GM23248 (cell line): Measurements from ENCODE around the gene UBASH3B. TPM values are rescaled to one million over a fixed set of nuclear protein-coding genes. Genes with fewer than 3 reads are reported as not detected.
"Not testable (repeated sequence)": the region's sequence is repeated elsewhere in the genome, so short reads cannot be mapped to it uniquely, and the experiment has no call there.

Experiments used
- DNase-seq: peaks from one replicate; pipeline ENCODE4 v3.0.0-alpha.2; 2015
- H2AFZ ChIP-seq: fragments of 200-600 bp; sonication (generic); 2 replicates; pipeline ENCODE4 v1.6.1; 2016; ENCODE audit warnings: antibody characterized with exemption
- H3F3A ChIP-seq: fragments of 200-600 bp; sonication (generic); 2 replicates; pipeline ENCODE4 v1.6.1; 2016; ENCODE audit warnings: mild to moderate bottlenecking, antibody characterized with exemption, mixed run types; ENCODE audit not compliant: insufficient read depth
- H3K27ac ChIP-seq: fragments of 200-600 bp; sonication (generic); 2 replicates; pipeline ENCODE4 v1.5.1; 2016; ENCODE audit warnings: mild to moderate bottlenecking
- H3K27me3 ChIP-seq: fragments of 200-600 bp; sonication (generic); replicated peaks from 2 replicates; pipeline ENCODE4 v1.6.1; 2016; ENCODE audit warnings: mild to moderate bottlenecking; ENCODE audit not compliant: insufficient read depth
- H3K36me3 ChIP-seq: fragments of 200-600 bp; sonication (generic); 2 replicates; pipeline ENCODE4 v1.6.1; 2016; ENCODE audit warnings: low read depth, mild to moderate bottlenecking
- H3K4me1 ChIP-seq: fragments of 200-600 bp; sonication (generic); 2 replicates; pipeline ENCODE4 v1.6.1; 2016; ENCODE audit warnings: mild to moderate bottlenecking; ENCODE audit not compliant: insufficient read depth
- H3K4me2 ChIP-seq: fragments of 200-600 bp; sonication (generic); one replicate; pipeline ENCODE4 v1.6.1; 2016; ENCODE audit warnings: mild to moderate bottlenecking; ENCODE audit not compliant: unreplicated experiment
- H3K4me3 ChIP-seq: fragments of 200-600 bp; sonication (generic); 2 replicates; pipeline ENCODE4 v1.5.1; 2016; ENCODE audit warnings: mild to moderate bottlenecking
- H3K79me2 ChIP-seq: fragments of 200-600 bp; sonication (generic); 2 replicates; pipeline ENCODE4 v1.6.1; 2016; ENCODE audit warnings: mild to moderate bottlenecking; ENCODE audit not compliant: insufficient read depth
- H3K9ac ChIP-seq: fragments of 200-600 bp; sonication (generic); 2 replicates; pipeline ENCODE4 v1.6.1; 2016; ENCODE audit warnings: mild to moderate bottlenecking
- H3K9me2 ChIP-seq: fragments of 200-600 bp; sonication (generic); 2 replicates; pipeline ENCODE4 v1.6.1; 2016; ENCODE audit warnings: mixed run types, mild to moderate bottlenecking, moderate library complexity; ENCODE audit not compliant: insufficient read depth
- H3K9me3 ChIP-seq: fragments of 200-600 bp; sonication (generic); one replicate; pipeline ENCODE4 v1.6.1; 2017; ENCODE audit warnings: low read depth
- H4K20me1 ChIP-seq: fragments of 200-600 bp; sonication (generic); 2 replicates; pipeline ENCODE4 v1.6.0; 2016; ENCODE audit not compliant: insufficient read depth
- EZH2 ChIP-seq: fragments of 200-600 bp; sonication (generic); IDR thresholded peaks from 2 replicates; pipeline ENCODE4 v1.6.1; 2018; ENCODE audit warnings: antibody characterized with exemption, mild to moderate bottlenecking; ENCODE audit not compliant: insufficient read depth, poor library complexity, severe bottlenecking
- EZH2phosphoT487 ChIP-seq: fragments of 200-600 bp; sonication (generic); IDR thresholded peaks from 2 replicates; pipeline ENCODE4 v1.6.1; 2018; ENCODE audit warnings: antibody characterized with exemption, moderate library complexity, mild to moderate bottlenecking, low read depth; ENCODE audit not compliant: insufficient read depth
- WGBS, 2 experiments: methylation state at CpG; one replicate each; pipeline ENCODE4 v1.1.6; 2015 to 2017; ENCODE audit warnings: low lambda C conversion rate in 2 of 2, low coverage in 1 of 2; ENCODE audit errors: missing lambda C conversion rate in 2 of 2; 5-methylcytosine and 5-hydroxymethylcytosine counted together
- in situ Hi-C: fragments of 300-500 bp; cut with MboI; formaldehyde crosslinking; loops from 2 replicates; pipeline ENCODE4 v1.15.0; 2020
- polyA plus RNA-seq: library from polyadenylated mRNA; unstranded; fragments of >200 nt; fragmentation: Nextera tagmentation; extraction: Ambion mirVana; gene quantifications from 2 replicates; pipeline ENCODE4 v1.2.1, GENCODE V29; 2016
- total RNA-seq: library from RNA; depleted of rRNA; stranded (reverse); fragments of >200 nt; shearing (Covaris generic); gene quantifications from 2 replicates; pipeline ENCODE4 v1.2.3, GENCODE V29; 2014

UBASH3B gene
- total and polyA plus RNA-seq, 2 experiments from 2014 or later, result 15.5 to 19.7 TPM

- in situ Hi-C loops, result loop anchor here (5.0 kb wide), 1 partner anchor 222 kb away; no protein-coding TSS in a partner anchor
These were observed 198.5 kb downstream of the UBASH3B start for GRCh38 chr11:122853971-122854446.

GRCh38 chr11:122861631-122862030, 206.1 kb downstream of the UBASH3B start:
- no peaks in the 10 kb centered on the region for H3K9me3 ChIP-seq
- no peaks in the 10 kb centered on the region for H3K9me2 ChIP-seq
- in situ Hi-C loops, result no loop called here
- WGBS, 2 experiments, result 68 to 76% methylated on average over 3 of the region's 3 CpGs
- peaks cover 11% of the 10 kb centered on the region for H3F3A ChIP-seq
- H3K4me1 ChIP-seq, result peaks cover 11% of the 10 kb centered on the region
- no peaks in the 10 kb centered on the region for H3K36me3 ChIP-seq
- no peaks in the 10 kb centered on the region for H4K20me1 ChIP-seq
- no peak overlapping the region for H3K9ac ChIP-seq
- DNase-seq, result no peak
- no peak overlapping the region for H3K27ac ChIP-seq
- no peaks in the 10 kb centered on the region for H3K79me2 ChIP-seq
- H3K4me3 ChIP-seq, result no peak overlapping the region
- no peak overlapping the region for H2AFZ ChIP-seq
- H3K27me3 ChIP-seq, result no peaks in the 10 kb centered on the region
- H3K4me2 ChIP-seq, result no peak overlapping the region
- TF ChIP-seq EZH2phosphoT487 (no peak), EZH2 (no peak)

More at GRCh38 chr11:122853971-122854446, 198.5 kb downstream of the UBASH3B start:
- peaks cover 25% of the 10 kb centered on the region for H3F3A ChIP-seq
- TF ChIP-seq EZH2phosphoT487 (no peak), EZH2 (no peak)
- no peaks in the 10 kb centered on the region for H3K27me3 ChIP-seq
- peak overlapping the region; percentile 56 for H2AFZ ChIP-seq
- no peaks in the 10 kb centered on the region for H3K79me2 ChIP-seq
- no peak overlapping the region for H3K4me3 ChIP-seq
- no peak overlapping the region for H3K9ac ChIP-seq
- peak; percentile 83 for DNase-seq
- no peaks in the 10 kb centered on the region for H3K36me3 ChIP-seq
- H3K4me2 ChIP-seq, result peak overlapping the region; percentile 36
- WGBS, 2 experiments, result 31 to 36% methylated on average over 3 of the region's 3 CpGs
- peaks cover 36% of the 10 kb centered on the region for H3K4me1 ChIP-seq
- no peaks in the 10 kb centered on the region for H4K20me1 ChIP-seq
- no peaks in the 10 kb centered on the region for H3K9me3 ChIP-seq
- no peaks in the 10 kb centered on the region for H3K9me2 ChIP-seq
- peak overlapping the region; percentile 28 for H3K27ac ChIP-seq

GRCh38 chr11:122862091-122862490, 206.6 kb downstream of the UBASH3B start:
- Histone ChIP-seq H3K27ac (no peak overlapping the region), H3K4me2 (no peak overlapping the region), H3K9ac (no peak overlapping the region), H3K4me1 (peaks cover 8% of the 10 kb centered on the region), H4K20me1 (no peaks in the 10 kb centered on the region), H3K79me2 (no peaks in the 10 kb centered on the region), H3K4me3 (no peak overlapping the region), H3K36me3 (no peaks in the 10 kb centered on the region), H3K9me2 (no peaks in the 10 kb centered on the region), H2AFZ (no peak overlapping the region), H3K27me3 (no peaks in the 10 kb centered on the region), H3K9me3 (no peaks in the 10 kb centered on the region), H3F3A (peaks cover 8% of the 10 kb centered on the region)
- no peak for TF ChIP-seq EZH2phosphoT487
- no peak for TF ChIP-seq EZH2
- DNase-seq, result no peak
- in situ Hi-C loops, result no loop called here
- 88 to 92% methylated on average over 1 of the region's 1 CpG for WGBS, 2 experiments

- H3K27me3 ChIP-seq, H3K4me3 ChIP-seq, H3K9me3 ChIP-seq, H3K9ac ChIP-seq, H3K27ac ChIP-seq, DNase-seq, H3K79me2 ChIP-seq, H3K4me2 ChIP-seq, H4K20me1 ChIP-seq, H3F3A ChIP-seq, H3K36me3 ChIP-seq, H2AFZ ChIP-seq, H3K9me2 ChIP-seq, H3K4me1 ChIP-seq, in situ Hi-C loops: not testable (repeated sequence)
- 20 to 27% methylated on average over 1 of the region's 1 CpG for WGBS, 2 experiments
These were observed 207.6 kb downstream of the UBASH3B start for GRCh38 chr11:122863154-122863553.
